HepG2 (cell line): Measurements from ENCODE around the gene DIAPH3.

Source experiments
- BRCA1 ChIP-seq: sonication (generic); formaldehyde crosslinking; IDR thresholded peaks from 2 replicates; pipeline ENCODE4 v1.4.0; 2020; ENCODE audit warnings: missing genetic modification reagents
- CHD4 ChIP-seq: fragments of 200-600 bp; sonication (generic); IDR thresholded peaks from 2 replicates; pipeline ENCODE4 v1.7.0; 2017; ENCODE audit warnings: mild to moderate bottlenecking, low read length, borderline replicate concordance
- POLR2A ChIP-seq, 2 experiments: IDR thresholded peaks; 2 replicates each; pipeline ENCODE4 v1.6.1; 2011; ENCODE audit warnings: low read depth in 2 of 2, low read length in 2 of 2, mild to moderate bottlenecking in 1 of 2, moderate library complexity in 1 of 2; ENCODE audit not compliant: insufficient read depth in 1 of 2
- ZNF616 ChIP-seq: sonication (generic); formaldehyde crosslinking; IDR thresholded peaks from 2 replicates; pipeline ENCODE4 v1.5.0; 2020; ENCODE audit warnings: low read depth, mild to moderate bottlenecking, missing genetic modification reagents

GRCh38 chr13:59996461-59996980 lies 167.2 kb downstream of the DIAPH3 start:
- TF ChIP-seq BRCA1 (no peak), ZNF616 (CRISPR knock-in tag) (no peak), POLR2A (IDR thresholded peaks at IDR 0.05; ENCODE audit: insufficient read depth in 1 of 2, low read depth in 2 of 2, low read length in 2 of 2) (no peak), CHD4 (no peak)
